WERI-Rb-1 (cell line): ENCODE measurements around the gene CHRNA9.
"Not testable (repeated sequence)": the region's sequence is repeated elsewhere in the genome, so short reads cannot be mapped to it uniquely, and the experiment has no call there.

Experiments used
- DNase-seq: peaks from one replicate; pipeline ENCODE4 v3.0.0-alpha.2; 2020
- H3K27ac ChIP-seq: fragments of 250-450 bp; sonication (Bioruptor Pico); 2 replicates; pipeline ENCODE4 v1.5.1; 2020; ENCODE audit warnings: mild to moderate bottlenecking, moderate library complexity
- H3K27me3 ChIP-seq: fragments of 250-450 bp; sonication (Bioruptor Pico); 2 replicates; pipeline ENCODE4 v1.5.1; 2021; ENCODE audit warnings: mild to moderate bottlenecking, low read depth, moderate library complexity; ENCODE audit not compliant: insufficient read depth, severe bottlenecking
- H3K36me3 ChIP-seq: fragments of 250-450 bp; sonication (Bioruptor Pico); 2 replicates; pipeline ENCODE4 v1.5.1; 2020; ENCODE audit warnings: mild to moderate bottlenecking, moderate library complexity
- H3K4me3 ChIP-seq: 2 replicates; pipeline ENCODE4 v1.5.1; 2011; ENCODE audit warnings: low read depth, mild to moderate bottlenecking, control low read depth, low read length
- H3K9me3 ChIP-seq: fragments of 250-450 bp; sonication (Bioruptor Pico); 2 replicates; pipeline ENCODE4 v1.5.1; 2021; ENCODE audit warnings: mild to moderate bottlenecking, moderate library complexity; ENCODE audit not compliant: severe bottlenecking
- CTCF ChIP-seq: IDR thresholded peaks from 2 replicates; pipeline ENCODE4 v1.5.1; 2011; ENCODE audit warnings: low read depth, mild to moderate bottlenecking, control low read depth, inconsistent platforms, low read length

Gene CHRNA9

GRCh38 chr4:40388239-40388638, 53.1 kb downstream of the CHRNA9 start:
- H3K27ac ChIP-seq = no peak overlapping the region
- H3K4me3 ChIP-seq = no peak overlapping the region
- no peaks in the 10 kb centered on the region for H3K27me3 ChIP-seq
- peak; percentile 14 for DNase-seq
- no peaks in the 10 kb centered on the region for H3K9me3 ChIP-seq
- no peak for TF ChIP-seq CTCF
- no peaks in the 10 kb centered on the region for H3K36me3 ChIP-seq

DNA sequence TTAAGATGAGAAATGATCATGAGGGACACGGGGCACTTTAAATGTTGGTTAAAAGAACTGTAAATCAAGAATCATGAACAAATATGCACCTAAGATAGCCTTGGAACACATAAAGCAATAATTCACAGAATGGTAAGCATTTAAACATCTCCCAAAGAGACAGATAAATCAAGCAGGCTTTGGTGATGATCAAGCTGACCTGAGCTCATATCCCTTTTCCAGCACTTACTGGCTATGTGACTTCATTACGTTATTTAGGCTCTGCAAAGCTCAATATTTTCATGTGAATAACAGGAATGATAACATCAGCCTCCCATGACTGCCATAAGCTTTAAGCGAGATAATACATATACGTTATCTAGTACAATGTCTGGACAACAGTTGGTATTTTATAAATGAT, 54.9 kb downstream of the CHRNA9 start:
- H3K36me3 ChIP-seq = no peaks in the 10 kb centered on the region
- TF ChIP-seq CTCF = no peak
- no peak for DNase-seq
- H3K4me3 ChIP-seq = no peak overlapping the region
- H3K9me3 ChIP-seq = no peaks in the 10 kb centered on the region
- H3K27ac ChIP-seq = no peak overlapping the region
- no peaks in the 10 kb centered on the region for H3K27me3 ChIP-seq

- not testable (repeated sequence) for DNase-seq, H3K9me3 ChIP-seq, H3K36me3 ChIP-seq, H3K27me3 ChIP-seq, H3K4me3 ChIP-seq, H3K27ac ChIP-seq
Measured at GRCh38 chr4:40392241-40392640, 57.1 kb downstream of the CHRNA9 start.

- DNase-seq = no peak
- H3K27me3 ChIP-seq = no peaks in the 10 kb centered on the region
- no peak overlapping the region for H3K27ac ChIP-seq
- no peaks in the 10 kb centered on the region for H3K9me3 ChIP-seq
- no peak for TF ChIP-seq CTCF
- no peaks in the 10 kb centered on the region for H3K36me3 ChIP-seq
- H3K4me3 ChIP-seq = no peak overlapping the region
Measured at GRCh38 chr4:40394236-40394635, 59.1 kb downstream of the CHRNA9 start.

DNA sequence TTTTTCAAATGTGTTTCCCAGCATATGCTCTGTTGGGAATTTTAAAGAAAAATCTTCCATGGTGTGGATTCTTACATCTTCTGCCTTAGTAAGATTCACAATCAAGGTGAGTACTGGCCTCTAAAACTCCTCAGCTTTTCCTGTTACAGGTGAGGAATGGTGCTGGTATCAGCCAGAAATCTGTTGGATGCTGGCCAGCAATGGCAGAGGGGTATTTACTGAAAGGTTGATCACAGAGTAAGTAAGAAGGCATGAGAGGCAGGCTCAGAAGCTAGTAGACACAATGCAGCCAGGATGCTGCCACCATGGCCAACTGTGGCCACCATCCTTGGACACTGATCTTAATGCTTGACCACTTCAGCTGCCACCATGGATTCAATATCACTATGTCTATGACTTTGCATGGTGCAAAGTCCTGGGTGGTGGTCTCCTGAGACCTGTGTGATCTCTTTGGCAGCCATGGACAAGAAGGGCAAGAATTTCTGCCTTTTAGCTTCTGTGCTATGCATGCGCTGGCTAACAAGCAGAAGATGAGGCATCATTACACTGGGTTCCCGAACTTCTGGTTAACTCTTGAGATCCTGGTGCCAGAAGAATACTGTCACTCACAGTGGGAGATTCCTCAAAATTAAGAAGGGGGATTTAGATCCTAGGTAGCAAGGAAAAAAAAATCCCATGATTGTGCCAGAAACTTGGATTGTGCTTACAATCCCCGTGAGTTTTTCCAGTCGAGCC, 60.2 kb downstream of the CHRNA9 start:
- Histone ChIP-seq H3K9me3 (no peaks in the 10 kb centered on the region), H3K36me3 (no peaks in the 10 kb centered on the region), H3K27ac (no peak overlapping the region), H3K4me3 (no peak overlapping the region), H3K27me3 (no peaks in the 10 kb centered on the region)
- DNase-seq = no peak
- no peak for TF ChIP-seq CTCF

DNA sequence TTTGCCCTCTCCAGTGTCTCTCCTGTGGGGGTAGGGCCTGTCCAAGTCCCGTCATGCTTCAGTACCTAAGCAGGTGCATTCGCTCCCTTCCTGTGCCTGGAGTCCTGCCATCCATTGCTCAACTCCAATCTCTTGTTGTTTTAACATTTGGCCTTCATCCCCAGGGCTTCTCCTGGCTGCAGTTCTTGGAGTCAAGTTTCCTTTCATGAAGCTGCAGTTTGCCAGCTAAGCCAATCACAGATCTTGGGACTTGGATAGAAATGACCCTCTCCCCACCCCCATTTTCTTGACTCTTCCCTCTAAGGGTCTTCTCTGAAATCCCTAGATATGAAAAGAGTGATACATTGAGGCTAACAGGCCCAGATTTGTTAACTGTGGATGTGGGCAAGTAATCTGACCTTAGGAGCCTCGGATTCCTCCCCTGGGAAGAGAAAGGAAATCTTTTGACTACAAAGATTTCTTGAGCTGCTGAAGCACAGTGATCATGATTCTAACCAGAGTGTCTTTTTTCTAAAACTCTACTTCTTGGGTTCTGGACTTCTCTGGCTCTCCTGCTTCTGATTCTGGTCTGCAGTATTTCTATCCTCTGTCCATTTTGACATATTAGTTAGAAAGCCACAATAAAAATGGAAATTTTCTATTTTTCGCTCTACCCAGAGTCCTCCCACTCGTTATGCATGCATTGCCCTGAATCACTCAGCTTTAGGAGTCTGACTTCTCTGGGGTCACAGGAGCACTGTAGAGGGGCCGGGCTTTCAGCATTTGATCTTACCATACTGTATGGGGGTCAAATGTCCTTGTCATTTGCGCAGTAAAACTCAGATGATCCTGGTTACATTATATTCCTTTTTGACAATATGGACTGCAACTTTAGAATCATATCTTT, 61.0 kb downstream of the CHRNA9 start:
- Histone ChIP-seq H3K4me3 (no peak overlapping the region), H3K36me3 (no peaks in the 10 kb centered on the region), H3K27ac (no peak overlapping the region), H3K27me3 (no peaks in the 10 kb centered on the region), H3K9me3 (no peaks in the 10 kb centered on the region)
- no peak for TF ChIP-seq CTCF
- no peak for DNase-seq
